LHCN-M2 (cell line): Measurements from ENCODE around the gene ZNF566. TPM values are rescaled to one million over a fixed set of nuclear protein-coding genes. Genes with fewer than 3 reads are reported as not detected.

Experiments
- DNase-seq: peaks from one replicate; pipeline ENCODE4 v3.0.0-alpha.2; 2012; ENCODE audit warnings: low read depth
- total RNA-seq: library from RNA; depleted of rRNA; stranded (reverse); fragments of >200 nt; gene quantifications from 2 replicates; pipeline ENCODE4 v1.2.3, GENCODE V29; 2014; rRNA removed

Gene ZNF566
- total RNA-seq, 1 experiment from 2014 or later, result 11.2 TPM

- DNase-seq, result peak; percentile 6
Measured at GRCh38 chr19:36449059-36449670, 40.2 kb downstream of the ZNF566 start.

GRCh38 chr19:36441339-36441738 lies 48.0 kb downstream of the ZNF566 start:
- no peak for DNase-seq

DNA sequence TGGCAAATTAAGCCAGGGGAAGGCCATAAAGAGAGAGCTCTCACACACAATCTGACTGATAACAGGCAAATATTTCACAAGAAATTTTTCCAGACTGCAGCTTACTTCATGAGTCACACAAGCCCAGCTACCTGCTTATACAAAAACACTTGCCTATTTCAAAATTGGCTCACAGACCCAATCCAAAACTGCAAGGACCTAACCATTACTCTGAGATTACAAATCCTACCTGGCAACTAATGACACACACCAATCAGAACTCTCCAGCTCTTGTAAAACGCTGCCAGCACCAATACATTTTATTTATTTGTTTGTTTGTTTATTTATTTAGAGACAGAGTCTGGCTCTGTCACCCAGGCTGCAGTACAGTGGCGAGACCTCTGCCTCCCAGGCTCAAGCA lies 52.8 kb downstream of the ZNF566 start:
- DNase-seq, result peak; percentile 19

- DNase-seq, result no peak
Measured at GRCh38 chr19:36423925-36424324, 65.4 kb downstream of the ZNF566 start.

DNA sequence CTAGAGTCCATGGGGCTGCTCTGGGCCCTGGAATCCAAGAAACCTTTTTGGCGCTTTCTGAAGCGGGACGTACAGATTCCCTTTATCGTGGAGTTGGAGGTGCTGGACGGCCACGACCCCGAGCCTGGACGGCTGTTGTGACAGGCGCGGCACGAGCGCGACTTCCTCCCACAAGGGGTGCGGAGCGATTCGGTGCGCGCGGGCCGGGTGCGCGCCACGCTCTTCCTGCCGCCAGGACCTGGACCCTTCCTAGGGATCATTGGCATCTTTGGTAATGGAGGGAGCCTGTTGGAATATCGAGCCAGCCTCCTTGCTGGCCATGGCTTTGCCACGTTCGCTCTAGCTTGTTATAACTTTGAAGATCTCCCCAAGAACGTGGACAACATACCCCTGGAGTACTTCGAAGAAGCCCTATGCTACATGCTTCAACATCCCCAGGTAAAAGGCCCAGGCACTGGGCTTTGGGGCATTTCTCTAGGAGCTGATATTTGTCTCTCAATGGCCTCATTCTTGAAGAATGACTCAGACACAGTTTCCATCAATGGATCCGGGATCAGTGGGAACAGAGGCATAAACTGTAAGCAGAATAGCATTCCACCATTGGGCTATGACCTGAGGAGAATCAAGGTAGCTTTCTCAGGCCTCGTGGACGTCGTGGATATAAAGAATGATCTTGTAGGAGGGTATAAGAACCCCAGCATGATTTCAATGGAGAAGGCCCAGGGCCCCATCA lies 67.4 kb downstream of the ZNF566 start:
- no peak for DNase-seq

DNA sequence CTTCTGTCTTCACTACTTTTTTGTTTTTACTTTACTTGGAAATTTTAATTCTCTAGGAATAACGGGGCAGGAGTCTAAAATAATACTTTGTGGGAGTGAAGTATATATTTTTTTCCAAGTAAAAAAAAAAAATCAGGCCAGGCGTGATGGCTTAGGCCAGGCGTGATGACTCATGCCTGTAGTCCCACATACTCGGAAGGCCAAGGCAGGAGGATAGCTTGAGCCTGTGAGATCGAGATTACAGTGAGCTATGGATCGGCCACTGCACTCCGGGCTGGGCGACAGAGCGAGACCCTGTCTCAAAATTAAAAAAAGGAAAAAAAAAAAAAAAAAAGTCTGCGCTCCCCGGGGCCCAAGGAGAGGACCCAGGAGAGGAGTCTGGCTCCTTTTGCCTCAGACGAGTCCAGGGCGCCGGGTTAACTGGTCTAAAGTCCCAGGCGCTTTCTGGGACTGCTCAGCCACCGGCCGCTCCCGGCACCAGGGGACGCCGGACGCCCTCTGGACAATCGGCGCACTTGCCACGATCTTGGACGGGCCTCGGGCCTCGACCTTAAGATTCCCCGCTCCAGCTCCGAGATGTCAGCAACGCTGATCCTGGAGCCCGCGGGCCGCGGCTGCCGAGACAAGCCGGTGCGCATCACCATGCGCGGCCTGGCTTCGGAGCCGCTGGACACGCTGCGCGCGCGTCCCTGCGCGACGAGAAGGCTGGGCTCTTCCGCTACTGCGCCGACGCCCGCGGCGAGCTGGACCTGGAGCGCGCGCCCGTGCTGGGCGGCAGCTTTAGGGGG lies 68.2 kb downstream of the ZNF566 start:
- no peak for DNase-seq

DNA sequence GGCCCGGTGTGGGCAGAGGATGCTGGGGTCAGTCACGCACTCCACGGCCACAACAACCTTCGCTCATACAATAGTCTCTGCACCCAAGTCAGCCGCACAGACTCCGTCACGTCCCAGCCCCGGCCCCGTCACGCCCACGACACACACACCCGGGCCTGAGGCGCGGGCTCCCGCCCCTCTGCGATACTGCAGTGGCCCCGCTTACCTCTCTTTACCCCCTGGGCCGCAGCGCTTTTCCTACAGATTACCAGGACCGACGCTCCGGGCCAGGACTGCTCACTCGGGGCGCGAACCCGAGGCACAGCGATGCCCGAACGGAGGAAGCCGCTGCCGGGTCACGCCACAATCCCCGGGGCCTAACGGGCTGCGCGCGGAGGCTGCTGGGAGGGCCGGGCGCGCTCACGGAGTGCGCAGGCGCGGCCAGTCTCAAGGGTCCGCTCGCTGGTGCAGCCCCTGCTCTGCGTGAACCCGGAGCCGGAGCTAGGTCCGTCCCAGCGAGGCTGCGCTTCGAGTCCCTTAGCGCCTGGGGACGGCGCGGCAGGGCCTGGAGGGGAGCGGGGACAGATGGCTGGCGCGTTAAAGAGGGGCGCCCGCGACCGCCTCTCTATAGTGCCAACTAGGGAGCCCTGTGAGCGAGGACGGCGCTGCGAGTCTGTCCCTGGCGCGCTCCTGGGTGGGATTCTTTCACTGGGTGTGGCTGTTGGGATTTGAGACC lies 70.9 kb downstream of the ZNF566 start, which contains the start of gene ZFP82:
Gene ZFP82, minus strand, starts transcription at position 358 of the 715 bp plus-strand sequence. CDS start 8,855 bp downstream, outside the sequence.
- DNase-seq, result peak; percentile 60

DNA sequence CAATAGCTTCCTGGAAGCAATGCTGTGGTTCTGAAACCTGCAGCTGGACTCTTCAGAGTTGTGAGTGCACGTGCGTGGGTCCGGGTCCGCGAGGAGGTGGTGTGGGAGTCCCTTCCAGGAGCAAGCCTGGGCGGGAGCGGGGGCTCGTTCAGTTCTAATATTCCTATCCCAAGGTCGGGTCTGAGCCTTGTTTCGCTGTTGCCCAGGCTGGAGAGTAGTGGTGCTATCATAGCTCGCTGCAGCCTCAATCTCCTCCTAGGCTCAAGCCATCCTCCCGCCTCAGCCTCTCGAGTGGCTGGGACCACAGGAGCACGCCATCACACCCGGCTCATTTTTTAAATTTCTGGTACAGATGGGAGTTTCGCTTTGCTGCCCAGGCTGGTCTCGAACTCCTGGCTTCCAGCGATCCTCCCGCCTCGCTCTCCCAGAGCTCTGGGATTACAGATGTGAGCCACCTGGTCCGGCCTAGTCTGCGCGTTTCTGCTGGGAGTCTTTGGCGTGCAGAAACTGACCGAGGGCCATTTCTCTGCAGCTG lies 71.5 kb downstream of the ZNF566 start:
- peak; percentile 23 for DNase-seq

DNA sequence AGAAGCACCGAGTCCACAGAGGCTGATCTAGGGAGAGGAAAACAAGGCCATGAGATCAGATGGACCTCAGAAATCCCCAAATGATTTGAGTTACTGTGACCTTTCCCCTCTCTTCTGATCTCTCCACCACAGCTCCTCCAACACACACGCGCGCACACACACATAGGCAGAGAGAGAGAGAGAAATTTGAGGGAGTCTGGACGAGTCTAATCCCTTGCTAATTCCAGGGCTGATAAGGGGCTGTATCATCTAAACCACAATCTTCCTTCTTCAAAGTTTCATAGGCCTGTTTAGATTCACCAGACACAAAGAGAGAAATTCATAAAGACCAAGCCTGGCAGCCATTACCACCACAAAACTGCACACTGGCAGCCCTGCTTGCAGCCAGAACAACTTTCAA lies 79.5 kb downstream of the ZNF566 start:
- DNase-seq, result no peak

DNA sequence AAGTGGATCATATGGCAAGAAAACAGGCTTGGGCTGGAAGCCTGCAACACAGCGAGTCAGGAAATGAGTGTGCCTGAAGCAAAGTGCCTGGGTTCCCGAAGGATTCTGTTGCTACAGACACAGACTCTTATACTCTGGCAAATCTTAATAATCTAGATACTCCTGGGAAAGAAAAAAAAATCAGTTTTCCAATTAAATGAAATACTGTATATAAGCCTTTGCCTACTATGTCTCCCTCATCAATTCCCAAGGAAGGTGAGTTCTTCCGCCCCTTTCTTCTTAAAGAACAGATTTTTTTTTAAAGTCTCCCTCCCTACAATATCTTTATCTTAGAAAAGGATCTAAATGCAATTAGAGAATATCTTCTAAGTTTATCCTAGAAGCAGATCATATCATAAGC lies 81.3 kb downstream of the ZNF566 start:
- DNase-seq, result no peak

DNA sequence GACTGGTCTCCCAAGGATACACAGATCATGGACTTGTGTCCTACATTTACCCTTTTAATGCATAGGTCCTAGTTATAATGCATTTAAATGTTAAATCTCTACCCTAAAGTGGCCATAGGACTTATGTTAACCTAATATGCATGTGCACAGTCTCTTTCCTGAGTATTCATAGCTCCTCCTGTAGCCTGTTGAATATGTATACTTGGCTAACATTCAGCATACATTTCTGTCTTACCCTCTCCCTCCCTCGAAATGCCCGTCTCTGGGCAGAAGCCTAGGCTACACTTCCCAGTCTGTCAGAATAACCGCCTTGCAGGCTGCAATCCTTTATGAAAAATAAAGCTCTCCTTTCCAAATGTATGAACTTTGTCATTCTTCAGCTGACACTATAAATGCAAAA lies 84.9 kb downstream of the ZNF566 start:
- no peak for DNase-seq

DNA sequence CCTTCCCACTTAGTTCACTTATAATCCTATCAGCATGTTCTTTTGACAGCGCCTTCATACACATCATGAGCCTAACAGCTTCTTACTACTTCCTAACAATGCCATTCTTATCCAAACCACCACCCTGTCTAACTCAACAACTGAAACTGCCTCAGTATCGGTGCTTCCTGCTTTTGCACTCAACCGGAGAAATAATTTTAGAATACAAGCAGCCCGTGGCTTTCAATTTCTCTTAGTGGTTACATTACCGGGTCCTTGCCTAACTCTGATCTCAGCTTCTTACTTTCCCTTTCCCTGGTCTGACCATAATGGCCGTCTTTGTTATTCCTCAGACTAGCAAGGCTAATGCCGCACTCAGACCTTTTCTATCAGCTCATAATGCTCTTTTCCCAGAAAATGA lies 87.9 kb downstream of the ZNF566 start:
- DNase-seq, result no peak

DNA sequence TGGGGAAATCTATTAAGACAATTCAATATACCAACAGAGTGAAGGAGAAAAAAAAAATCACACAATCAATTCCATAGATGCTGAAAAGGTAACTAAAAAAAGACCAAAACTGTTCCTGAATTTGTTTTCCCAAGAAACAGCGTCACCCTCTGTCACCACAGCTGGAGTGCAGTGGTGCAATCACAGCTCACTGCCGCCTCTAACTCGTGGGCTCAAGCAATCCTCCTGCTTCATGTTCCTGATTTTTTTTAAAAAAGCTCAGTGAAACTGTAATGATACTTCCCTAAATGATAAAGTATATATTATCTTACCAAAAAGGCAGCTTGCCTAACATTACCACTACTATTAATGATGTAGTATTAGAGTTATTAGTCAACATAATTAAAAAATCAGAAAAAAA lies 90.8 kb downstream of the ZNF566 start:
- no peak for DNase-seq

Other genes with a start within 250 kb of the ZNF566 start
- 1.9 and 3.2 TPM in 2 replicates for gene ZFP14, start 110.4 kb downstream of the ZNF566 start, total RNA-seq
- gene ZFP82, start 70.9 kb downstream of the ZNF566 start, total RNA-seq, result 2.2 and 3.4 TPM in 2 replicates
- 13.5 and 14.5 TPM in 2 replicates for gene ZNF260, start 38.7 kb upstream of the ZNF566 start, total RNA-seq
- 5.6 and 6.3 TPM in 2 replicates for gene ZNF529, start 83.7 kb upstream of the ZNF566 start, total RNA-seq
- gene ZNF382, start 115.8 kb upstream of the ZNF566 start, total RNA-seq, result 4.0 and 5.4 TPM in 2 replicates
- 13.2 and 14.0 TPM in 2 replicates for gene ZNF461, start 177.3 kb upstream of the ZNF566 start, total RNA-seq
- 5.1 TPM in 2 replicates for gene ZNF567, start 198.1 kb upstream of the ZNF566 start, total RNA-seq